ENCODE data around the gene ACTN2.

The ACTN2 gene

DNA sequence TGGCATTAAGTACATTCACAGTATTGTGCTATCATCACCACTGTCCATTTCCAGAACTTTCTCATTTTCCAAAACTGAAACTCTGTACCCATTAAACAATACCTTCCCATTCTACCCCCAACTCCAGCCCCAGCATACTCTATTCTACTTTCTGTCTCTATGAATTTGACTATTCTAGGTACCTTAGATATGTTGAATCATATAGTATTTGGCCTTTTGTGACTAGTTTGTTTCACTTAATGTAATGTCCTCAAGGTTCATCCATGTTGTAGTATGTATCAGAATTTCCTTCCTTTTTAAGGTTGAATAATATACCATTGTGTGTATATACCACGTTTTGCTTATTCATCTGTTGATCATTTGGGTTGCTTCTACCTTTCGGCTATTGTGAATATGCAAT lies 120.3 kb downstream of the ACTN2 start:
- peaks cover 33% of the 10 kb centered on the region for H3K4me1 Mint-ChIP-seq
- H3K9me3 Mint-ChIP-seq, result no peaks in the 10 kb centered on the region
- H3K36me3 Mint-ChIP-seq, result peaks cover 81% of the 10 kb centered on the region
- H3K27ac Mint-ChIP-seq, result no peak overlapping the region
- no peak for DNase-seq (ENCODE audit: low spot score in 2 of 2)
- no peak overlapping the region for H3K4me3 Mint-ChIP-seq
- peak; percentile 61 for ATAC-seq

DNA sequence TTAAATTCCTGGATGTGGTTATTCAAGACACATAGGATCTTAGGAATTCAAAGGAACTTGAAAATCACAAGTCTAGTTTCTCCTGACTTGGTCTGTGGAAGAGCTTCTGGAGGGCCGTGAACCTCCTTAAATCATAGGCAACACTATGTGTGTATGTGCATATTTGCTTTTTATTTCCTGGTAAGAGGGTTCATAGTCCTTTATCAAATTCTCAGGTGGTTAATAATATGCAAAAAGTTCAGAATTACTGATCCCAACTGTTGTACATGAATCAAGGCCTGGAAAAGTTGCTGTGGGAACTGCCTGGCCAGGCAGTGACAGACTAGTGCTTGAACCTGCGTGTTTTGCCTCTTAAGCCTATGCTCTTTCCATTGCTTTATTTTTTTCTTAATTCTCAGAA lies 121.7 kb downstream of the ACTN2 start:
- Mint-ChIP-seq H3K4me3 (no peak overlapping the region), H3K27ac (no peak overlapping the region), H3K9me3 (no peaks in the 10 kb centered on the region), H3K36me3 (peaks cover 86% of the 10 kb centered on the region), H3K4me1 (peaks cover 19% of the 10 kb centered on the region)
- DNase-seq (ENCODE audit: low spot score in 2 of 2), result no peak
- ATAC-seq, result no peak

DNA sequence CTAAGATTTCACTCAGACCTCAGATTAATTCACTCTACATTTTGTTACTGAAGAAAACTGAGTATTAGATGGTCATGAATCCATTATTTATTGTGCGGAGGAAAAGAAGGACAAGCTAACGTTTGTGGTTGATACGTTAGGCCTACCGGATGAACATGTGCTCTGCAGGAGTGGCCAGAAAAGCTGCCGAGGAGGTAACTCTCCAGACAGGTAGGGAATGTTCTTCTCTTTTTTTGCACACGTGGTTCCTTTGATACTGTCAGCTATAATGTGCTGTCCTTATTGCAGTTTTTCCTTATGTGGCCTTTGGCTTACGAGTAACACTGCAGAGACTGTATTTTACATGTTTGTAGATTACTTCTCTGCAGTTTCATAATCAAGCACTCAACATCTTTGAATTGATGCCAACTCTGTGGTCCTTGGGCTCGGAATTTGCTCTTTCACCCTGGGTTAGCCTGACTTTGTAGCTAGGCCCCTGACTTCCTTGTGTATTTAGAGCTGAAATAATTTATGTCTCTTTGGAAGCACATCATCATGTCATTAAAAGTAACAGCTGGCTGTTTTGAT lies 122.3 kb downstream of the ACTN2 start:
- ATAC-seq (no peak), DNase-seq (ENCODE audit: low spot score in 2 of 2) (no peak)
- Mint-ChIP-seq H3K4me1 (peaks cover 15% of the 10 kb centered on the region), H3K27ac (no peak overlapping the region), H3K9me3 (no peaks in the 10 kb centered on the region), H3K36me3 (peaks cover 86% of the 10 kb centered on the region), H3K4me3 (no peak overlapping the region)

DNA sequence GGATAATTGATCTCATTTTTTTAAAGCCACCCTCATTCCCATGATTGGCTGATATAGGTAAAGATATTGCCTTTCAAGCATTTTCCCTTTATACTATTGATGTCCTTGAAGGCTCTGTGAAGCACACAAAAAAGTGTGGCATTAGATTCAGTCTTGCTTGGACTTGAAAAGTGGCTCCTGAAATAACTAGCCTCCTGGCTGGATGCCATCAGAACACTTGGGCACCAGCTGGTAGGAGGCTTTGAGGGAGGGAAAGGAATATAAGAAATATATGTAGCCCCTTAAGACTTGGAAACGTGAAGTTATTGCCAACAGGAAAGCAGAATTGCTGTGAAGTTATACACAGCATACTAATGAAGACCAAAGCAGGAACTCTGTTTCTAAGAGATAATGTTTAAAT lies 122.8 kb downstream of the ACTN2 start:
- ATAC-seq, result no peak

DNA sequence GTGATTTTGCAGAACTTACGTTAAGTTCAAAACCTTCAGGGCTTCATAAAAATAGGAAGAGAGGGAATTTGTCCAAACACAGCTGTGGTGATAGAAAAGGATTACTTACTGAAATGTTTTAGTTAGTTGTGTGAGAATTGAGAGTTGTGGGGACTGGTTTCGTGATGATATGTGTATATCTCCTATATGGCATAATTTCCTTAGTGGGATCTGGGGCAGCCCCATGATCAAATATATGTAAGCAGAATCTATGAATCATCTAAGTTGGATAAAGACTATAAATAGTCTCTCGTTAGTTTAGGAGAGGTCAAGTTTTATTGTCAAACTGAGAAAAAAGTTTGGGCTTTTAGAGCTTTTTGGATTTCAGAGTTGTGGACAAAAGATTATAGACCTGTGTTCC lies 123.7 kb downstream of the ACTN2 start:
- Mint-ChIP-seq H3K4me3 (no peak overlapping the region), H3K4me1 (peaks cover 11% of the 10 kb centered on the region), H3K9me3 (no peaks in the 10 kb centered on the region), H3K27ac (no peak overlapping the region), H3K36me3 (peaks cover 86% of the 10 kb centered on the region)
- DNase-seq (ENCODE audit: low spot score in 2 of 2) (no peak), ATAC-seq (no peak)

More for the DNA sequence above, 122.8 kb downstream of the ACTN2 start:
- Mint-ChIP-seq H3K9me3 (no peaks in the 10 kb centered on the region), H3K27ac (no peak overlapping the region), H3K4me1 (peaks cover 15% of the 10 kb centered on the region), H3K36me3 (peaks cover 86% of the 10 kb centered on the region), H3K4me3 (no peak overlapping the region)
- DNase-seq (ENCODE audit: low spot score in 2 of 2), result no peak

DNA sequence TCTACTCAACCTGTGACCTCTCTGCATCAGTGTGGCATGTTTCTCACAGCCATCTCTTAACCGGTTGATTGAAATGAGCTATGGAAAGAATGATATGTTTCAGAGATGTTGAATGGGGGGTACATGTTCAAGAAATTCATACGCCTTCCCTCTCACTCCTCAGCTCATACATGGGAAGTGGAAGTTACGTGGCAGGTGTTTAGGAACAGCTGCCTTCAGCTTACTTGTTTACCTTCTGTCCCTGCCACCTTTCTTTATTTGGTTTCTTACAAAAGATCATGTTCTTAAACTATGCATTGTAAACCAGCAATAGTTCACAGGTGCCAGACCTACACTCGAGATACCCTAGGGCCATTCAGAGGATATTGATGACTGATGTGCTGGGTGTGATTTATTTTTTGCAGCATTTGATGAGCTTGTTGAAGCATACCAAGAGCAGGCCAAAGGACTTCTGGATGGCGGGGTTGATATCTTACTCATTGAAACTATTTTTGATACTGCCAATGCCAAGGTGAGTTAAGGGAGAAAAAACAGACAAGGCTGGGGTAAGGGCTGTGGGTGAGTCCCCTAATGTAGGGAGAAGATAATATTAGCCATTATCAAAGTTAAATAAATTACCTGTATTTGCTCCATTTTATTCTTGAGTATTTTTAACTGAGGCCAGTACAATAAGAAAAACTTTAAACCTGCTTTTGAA lies 126.2 kb downstream of the ACTN2 start:
- no peak overlapping the region for H3K27ac Mint-ChIP-seq
- no peak for DNase-seq (ENCODE audit: low spot score in 2 of 2)
- peaks cover 100% of the 10 kb centered on the region for H3K36me3 Mint-ChIP-seq
- peaks cover 6% of the 10 kb centered on the region for H3K4me1 Mint-ChIP-seq
- ATAC-seq, result no peak
- no peak overlapping the region for H3K4me3 Mint-ChIP-seq
- no peaks in the 10 kb centered on the region for H3K9me3 Mint-ChIP-seq

Data from stimulated activated effector memory CD8-positive, alpha-beta T cell treated with anti-CD3 and anti-CD28 coated beads, Interleukin-12 subunit alpha, Interleukin-12 subunit beta, amount 100 ng/mL, for 72 hours (primary cell).